ENCODE results near the gene PSMF1. TPM values are rescaled to one million over a fixed set of nuclear protein-coding genes. Genes with fewer than 3 reads are reported as not detected.

PSMF1 gene
- total RNA-seq, 1 donor: 142 TPM

DNA sequence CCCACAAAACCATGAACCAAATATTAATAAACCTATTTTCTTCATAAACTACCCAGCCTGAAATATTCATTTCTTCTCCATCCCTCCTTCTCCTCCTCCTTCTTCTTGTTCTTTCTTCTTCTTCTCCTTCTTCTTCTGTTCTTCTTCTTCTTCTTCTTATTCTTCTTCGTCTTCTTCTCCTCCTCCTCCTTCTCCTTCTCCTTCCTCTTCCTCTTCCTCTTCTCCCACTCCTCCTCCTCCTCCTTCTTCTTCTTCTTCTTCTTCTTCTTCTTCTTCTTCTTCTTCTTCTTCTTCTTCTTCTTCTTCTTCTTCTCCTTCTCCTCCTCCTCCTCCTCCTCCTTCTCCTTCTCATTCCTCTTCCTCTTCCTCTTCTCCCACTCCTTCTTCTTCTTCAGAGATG is 71.4 kb downstream of the PSMF1 start:
- no peak overlapping the region for H3K4me3 ChIP-seq (ENCODE audit: low read depth, low read length)
- TF ChIP-seq, protein P1, sequence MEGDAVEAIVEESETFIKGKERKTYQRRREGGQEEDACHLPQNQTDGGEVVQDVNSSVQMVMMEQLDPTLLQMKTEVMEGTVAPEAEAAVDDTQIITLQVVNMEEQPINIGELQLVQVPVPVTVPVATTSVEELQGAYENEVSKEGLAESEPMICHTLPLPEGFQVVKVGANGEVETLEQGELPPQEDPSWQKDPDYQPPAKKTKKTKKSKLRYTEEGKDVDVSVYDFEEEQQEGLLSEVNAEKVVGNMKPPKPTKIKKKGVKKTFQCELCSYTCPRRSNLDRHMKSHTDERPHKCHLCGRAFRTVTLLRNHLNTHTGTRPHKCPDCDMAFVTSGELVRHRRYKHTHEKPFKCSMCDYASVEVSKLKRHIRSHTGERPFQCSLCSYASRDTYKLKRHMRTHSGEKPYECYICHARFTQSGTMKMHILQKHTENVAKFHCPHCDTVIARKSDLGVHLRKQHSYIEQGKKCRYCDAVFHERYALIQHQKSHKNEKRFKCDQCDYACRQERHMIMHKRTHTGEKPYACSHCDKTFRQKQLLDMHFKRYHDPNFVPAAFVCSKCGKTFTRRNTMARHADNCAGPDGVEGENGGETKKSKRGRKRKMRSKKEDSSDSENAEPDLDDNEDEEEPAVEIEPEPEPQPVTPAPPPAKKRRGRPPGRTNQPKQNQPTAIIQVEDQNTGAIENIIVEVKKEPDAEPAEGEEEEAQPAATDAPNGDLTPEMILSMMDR (IDR thresholded peaks at IDR 0.05; ENCODE audit: insufficient read depth, low read length): no peak
- DNase-seq (ENCODE audit: low read depth): no peak

DNA sequence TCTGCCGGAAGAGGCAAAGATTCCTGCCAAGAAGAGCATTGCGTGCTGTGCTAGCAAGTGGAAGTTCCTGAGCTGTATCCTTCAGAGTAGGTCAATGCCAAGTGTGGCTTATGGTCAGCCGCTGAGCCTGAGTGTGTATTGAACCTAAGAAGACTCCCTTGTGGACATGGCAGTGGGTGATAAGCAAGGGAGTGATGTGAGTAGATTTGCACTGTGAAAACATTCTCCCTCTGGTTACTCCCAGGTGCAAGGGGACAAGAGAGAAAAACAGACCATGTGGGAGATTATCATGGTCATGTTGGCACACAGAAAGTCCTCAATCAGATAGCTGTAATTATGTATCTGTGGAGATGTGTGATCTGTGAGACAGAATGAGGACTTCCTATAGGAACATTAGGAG is 72.4 kb downstream of the PSMF1 start:
- TF ChIP-seq, protein P1 (IDR thresholded peaks at IDR 0.05; ENCODE audit: insufficient read depth, low read length): no peak
- no peak for DNase-seq (ENCODE audit: low read depth)
- H3K4me3 ChIP-seq (ENCODE audit: low read depth, low read length): no peak overlapping the region

DNA sequence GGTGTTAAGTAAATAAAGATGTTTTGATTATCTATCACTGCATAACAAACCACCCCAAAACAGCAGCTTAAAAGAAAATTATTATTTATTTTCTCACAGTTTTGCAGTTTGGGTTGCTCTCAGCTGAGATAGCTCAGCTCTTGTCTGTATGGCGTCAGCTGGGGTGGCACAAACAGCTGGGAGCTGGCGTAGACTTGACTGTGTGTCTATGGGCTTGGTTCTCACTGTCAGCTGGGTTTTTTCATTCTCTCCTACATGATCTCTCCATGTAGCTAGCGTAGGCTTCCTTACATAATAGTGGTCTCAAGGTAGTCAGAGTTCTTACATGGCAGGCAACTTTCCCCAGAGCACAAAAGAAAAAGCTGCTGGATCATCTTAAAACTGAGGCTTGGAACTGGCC is 72.9 kb downstream of the PSMF1 start:
- no peak overlapping the region for H3K4me3 ChIP-seq (ENCODE audit: low read depth, low read length)
- no peak for DNase-seq (ENCODE audit: low read depth)
- TF ChIP-seq, protein P1 (IDR thresholded peaks at IDR 0.05; ENCODE audit: insufficient read depth, low read length): no peak

DNA sequence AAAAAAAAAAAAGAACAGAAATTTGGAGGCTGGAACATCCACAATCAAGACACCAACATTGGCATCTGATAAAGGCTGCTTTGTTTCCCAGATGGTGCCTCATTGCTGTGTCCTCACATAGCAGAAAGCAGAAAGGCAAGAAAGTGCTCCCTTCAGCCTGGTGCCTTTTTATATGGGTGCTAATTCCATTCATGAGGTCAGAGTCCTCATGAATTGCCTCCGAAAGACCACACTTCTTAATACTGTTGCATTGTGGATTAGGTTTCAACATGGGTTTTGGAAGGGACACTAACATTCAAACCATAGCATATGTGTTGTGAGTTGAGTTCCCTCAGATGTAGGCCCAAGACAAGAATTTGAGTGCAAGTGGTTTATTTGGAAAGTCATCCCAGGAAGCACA is 76.8 kb downstream of the PSMF1 start:
- DNase-seq (ENCODE audit: low read depth): no peak
- H3K4me3 ChIP-seq (ENCODE audit: low read depth, low read length): no peak overlapping the region
- TF ChIP-seq, protein P1 (IDR thresholded peaks at IDR 0.05; ENCODE audit: insufficient read depth, low read length): no peak

DNA sequence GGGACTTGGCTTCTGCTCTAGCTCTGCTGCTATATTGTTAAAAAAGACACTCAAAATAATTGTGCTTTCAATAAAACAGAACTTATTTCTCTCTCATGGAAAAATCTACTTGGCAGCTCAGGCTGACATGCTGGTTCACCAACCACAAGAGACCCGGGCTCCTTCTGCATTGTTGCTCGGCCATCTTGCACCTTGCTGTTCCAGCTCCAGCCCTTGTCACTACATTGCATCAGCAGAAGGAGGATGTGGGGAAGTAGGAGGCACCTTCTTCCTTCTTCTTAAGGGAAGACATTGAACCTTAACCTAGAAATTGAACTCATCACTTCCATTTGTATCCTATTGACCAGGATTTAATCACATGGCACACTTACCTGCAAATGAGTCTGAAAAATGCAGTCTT is 78.2 kb downstream of the PSMF1 start:
- TF ChIP-seq, protein P1 (IDR thresholded peaks at IDR 0.05; ENCODE audit: insufficient read depth, low read length): no peak
- no peak overlapping the region for H3K4me3 ChIP-seq (ENCODE audit: low read depth, low read length)
- no peak for DNase-seq (ENCODE audit: low read depth)

DNA sequence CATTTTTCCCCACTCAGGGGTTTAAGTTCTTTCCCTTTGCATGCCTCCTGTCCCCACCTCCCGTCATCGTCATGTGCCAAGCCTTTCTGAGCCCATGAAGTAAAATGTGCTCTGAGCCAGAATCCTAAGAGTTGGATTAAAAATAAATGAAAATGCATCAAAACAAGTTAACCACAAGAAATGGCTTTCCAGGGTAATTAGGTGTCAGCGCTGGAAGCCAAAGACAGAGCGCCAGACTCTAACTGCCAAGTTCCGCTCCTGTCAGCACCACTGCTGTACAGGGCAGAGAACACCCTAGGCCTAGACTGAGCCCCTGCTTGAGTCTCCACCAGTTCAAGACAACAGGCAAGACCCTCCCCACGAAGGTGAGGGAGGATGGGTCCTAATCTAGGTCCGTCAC is 79.4 kb downstream of the PSMF1 start:
- H3K4me3 ChIP-seq (ENCODE audit: low read depth, low read length): no peak overlapping the region
- no peak for DNase-seq (ENCODE audit: low read depth)
- TF ChIP-seq, protein P1 (IDR thresholded peaks at IDR 0.05; ENCODE audit: insufficient read depth, low read length): no peak

DNA sequence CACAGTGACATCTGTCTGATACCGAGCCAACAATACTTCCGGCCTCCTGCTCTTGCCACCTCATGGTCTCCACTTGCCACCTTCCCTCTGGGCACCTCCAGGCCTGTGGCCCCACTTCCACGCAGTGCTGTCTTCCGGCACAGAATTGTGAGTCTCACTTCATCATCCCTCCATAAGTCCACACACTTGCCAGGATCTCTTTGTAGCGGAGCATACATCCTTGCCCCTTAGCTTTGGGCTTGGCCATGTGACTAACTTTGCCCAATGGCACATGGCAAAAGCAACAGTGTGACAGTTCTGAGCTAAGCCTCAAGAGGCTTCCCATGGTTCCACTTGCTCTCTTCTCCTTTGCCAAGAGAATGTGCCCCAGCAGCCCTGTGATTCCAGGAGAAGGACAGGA is 80.3 kb downstream of the PSMF1 start:
- no peak overlapping the region for H3K4me3 ChIP-seq (ENCODE audit: low read depth, low read length)
- TF ChIP-seq, protein P1 (IDR thresholded peaks at IDR 0.05; ENCODE audit: insufficient read depth, low read length): no peak
- DNase-seq (ENCODE audit: low read depth): no peak

Data from fibroblast of the aortic adventitia (primary cell).